RWPE2 (cell line): ENCODE results near the gene PAGE2B.

Source experiments
- ATAC-seq: fragments of 200-7000 bp; cut with Tn5 transposase; 3 replicates; pipeline ENCODE4 v1.9.1; 2021; ENCODE audit warnings: low read depth
- DNase-seq: peaks from one replicate; pipeline ENCODE4 v3.0.0-alpha.2; 2020; ENCODE audit warnings: low spot score
- H3K27ac ChIP-seq: fragments of 450-650 bp; 2 replicates; pipeline ENCODE4 v1.5.1; 2017; ENCODE audit warnings: mild to moderate bottlenecking; ENCODE audit not compliant: poor library complexity, severe bottlenecking
- H3K27me3 ChIP-seq: fragments of 250-450 bp; sonication (Bioruptor Pico); 2 replicates; pipeline ENCODE4 v1.5.1; 2021; ENCODE audit warnings: mild to moderate bottlenecking, moderate library complexity; ENCODE audit not compliant: insufficient read depth, poor library complexity, severe bottlenecking
- H3K36me3 ChIP-seq: fragments of 250-450 bp; sonication (Bioruptor Pico); 2 replicates; pipeline ENCODE4 v1.5.1; 2020; ENCODE audit warnings: low read depth, mild to moderate bottlenecking, moderate library complexity
- H3K4me1 ChIP-seq: fragments of 250-450 bp; sonication (Bioruptor Pico); 2 replicates; pipeline ENCODE4 v1.5.1; 2021; ENCODE audit warnings: mild to moderate bottlenecking, moderate library complexity; ENCODE audit not compliant: insufficient read depth, poor library complexity, severe bottlenecking
- H3K4me3 ChIP-seq: fragments of 250-450 bp; sonication (Bioruptor Pico); 2 replicates; pipeline ENCODE4 v1.5.1; 2021; ENCODE audit warnings: mild to moderate bottlenecking, moderate library complexity; ENCODE audit not compliant: severe bottlenecking
- H3K9me3 ChIP-seq: fragments of 250-450 bp; sonication (Bioruptor Pico); 2 replicates; pipeline ENCODE4 v1.5.1; 2021; ENCODE audit warnings: mild to moderate bottlenecking, moderate library complexity; ENCODE audit not compliant: severe bottlenecking
- CTCF ChIP-seq: fragments of 450-650 bp; IDR thresholded peaks from one replicate; pipeline ENCODE4 v1.5.1; 2017; ENCODE audit warnings: mild to moderate bottlenecking, moderate library complexity; ENCODE audit not compliant: poor library complexity, severe bottlenecking

Gene PAGE2B

DNA sequence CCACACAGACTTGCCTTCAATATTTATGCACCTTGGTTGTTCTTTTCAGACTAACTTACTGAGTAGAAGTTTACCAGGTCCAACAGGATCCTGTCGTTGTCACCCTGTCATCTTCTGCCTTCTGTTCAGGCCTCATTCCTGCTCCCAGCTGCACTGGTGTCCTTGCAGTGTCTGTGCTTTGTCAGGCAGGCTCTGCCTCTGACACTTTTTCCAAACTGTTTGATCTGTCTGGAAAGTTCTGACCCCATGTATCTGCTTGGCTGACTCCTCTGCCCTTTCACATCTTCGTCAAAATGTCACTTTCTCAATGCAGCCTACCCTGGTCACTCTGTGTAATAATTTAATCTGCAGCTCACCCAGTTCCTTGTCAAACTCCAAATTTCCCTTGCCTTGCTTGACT is 23.9 kb downstream of the PAGE2B start:
- Histone ChIP-seq H3K4me1 (no peaks in the 10 kb centered on the region), H3K9me3 (no peaks in the 10 kb centered on the region), H3K36me3 (no peaks in the 10 kb centered on the region), H3K27ac (no peak overlapping the region), H3K27me3 (no peaks in the 10 kb centered on the region), H3K4me3 (no peak overlapping the region)
- ATAC-seq (no peak), DNase-seq (no peak)
- no peak for TF ChIP-seq CTCF

DNA sequence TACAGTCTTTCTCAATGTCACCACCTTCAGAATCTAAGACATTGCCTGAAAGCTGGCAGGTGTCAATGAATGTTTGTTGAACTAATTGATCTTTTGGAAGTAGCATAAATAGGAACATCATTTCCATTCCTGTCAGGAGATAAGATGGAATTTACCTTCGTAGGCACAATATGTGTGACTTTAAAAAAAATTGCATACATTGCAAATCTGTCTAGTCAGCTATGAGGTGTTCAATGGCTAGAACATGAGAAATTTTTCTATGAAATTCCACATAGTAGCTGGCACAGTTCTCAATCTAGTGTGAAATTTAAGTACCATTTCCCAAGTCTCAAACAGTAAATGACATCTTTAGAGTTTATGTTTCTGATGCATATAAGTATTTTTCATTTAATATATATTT is 24.3 kb downstream of the PAGE2B start:
- Histone ChIP-seq H3K4me1 (no peaks in the 10 kb centered on the region), H3K27ac (no peak overlapping the region), H3K36me3 (no peaks in the 10 kb centered on the region), H3K9me3 (no peaks in the 10 kb centered on the region), H3K4me3 (no peak overlapping the region), H3K27me3 (no peaks in the 10 kb centered on the region)
- no peak for DNase-seq
- TF ChIP-seq CTCF = no peak
- ATAC-seq = no peak

GRCh38 chrX:55102754-55103153 is 27.9 kb downstream of the PAGE2B start:
- no peaks in the 10 kb centered on the region for H3K36me3 ChIP-seq
- H3K4me1 ChIP-seq = no peaks in the 10 kb centered on the region
- H3K27me3 ChIP-seq = no peaks in the 10 kb centered on the region
- no peaks in the 10 kb centered on the region for H3K9me3 ChIP-seq
- DNase-seq (no peak), ATAC-seq (no peak)
- H3K4me3 ChIP-seq = no peak overlapping the region
- no peak overlapping the region for H3K27ac ChIP-seq
- no peak for TF ChIP-seq CTCF

DNA sequence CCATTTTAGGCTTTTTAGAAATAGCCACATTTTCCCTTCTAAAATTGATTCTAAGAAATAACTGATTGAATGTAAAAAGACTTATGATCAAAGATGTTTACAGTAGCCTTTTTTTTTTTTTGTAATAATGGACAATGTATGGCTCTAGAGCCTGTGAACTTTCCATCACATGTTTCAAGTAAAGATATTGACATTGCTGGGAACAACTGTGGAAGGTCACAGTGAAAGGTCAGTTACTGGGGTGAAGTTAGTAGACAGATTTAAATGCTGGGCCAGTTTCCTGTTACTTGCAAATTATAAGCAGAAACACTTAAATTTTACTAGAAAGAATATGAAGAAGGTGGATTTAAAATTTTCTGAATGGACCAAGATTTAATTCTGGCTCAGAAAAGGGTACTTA is 32.4 kb downstream of the PAGE2B start:
- TF ChIP-seq CTCF = no peak
- Histone ChIP-seq H3K27me3 (no peaks in the 10 kb centered on the region), H3K4me3 (no peak overlapping the region), H3K27ac (no peak overlapping the region), H3K4me1 (no peaks in the 10 kb centered on the region), H3K9me3 (no peaks in the 10 kb centered on the region), H3K36me3 (no peaks in the 10 kb centered on the region)
- no peak for DNase-seq
- no peak for ATAC-seq

GRCh38 chrX:55107911-55108310 is 33.1 kb downstream of the PAGE2B start:
- H3K4me3 ChIP-seq = no peak overlapping the region
- H3K4me1 ChIP-seq = no peaks in the 10 kb centered on the region
- no peaks in the 10 kb centered on the region for H3K9me3 ChIP-seq
- no peaks in the 10 kb centered on the region for H3K36me3 ChIP-seq
- no peak for TF ChIP-seq CTCF
- no peak overlapping the region for H3K27ac ChIP-seq
- DNase-seq (no peak), ATAC-seq (no peak)
- H3K27me3 ChIP-seq = no peaks in the 10 kb centered on the region
